OCI-LY1 (cell line): ENCODE results near the gene GABRP.

Experiments
- H2AFZ ChIP-seq: fragments of 200-600 bp; sonication (generic), shearing (Covaris generic); 2 replicates; pipeline ENCODE4 v1.6.0; 2014; ENCODE audit warnings: antibody characterized with exemption, mild to moderate bottlenecking, low read length
- H3F3A ChIP-seq: fragments of 200-600 bp; sonication (generic), shearing (Covaris generic); 2 replicates; pipeline ENCODE4 v1.6.0; 2014; ENCODE audit warnings: mild to moderate bottlenecking, antibody characterized with exemption, low read length, moderate library complexity; ENCODE audit not compliant: insufficient read depth
- H3K27ac ChIP-seq: fragments of 200-600 bp; sonication (generic); 2 replicates; pipeline ENCODE4 v1.5.1; 2014; ENCODE audit warnings: low read length, mixed run types, mild to moderate bottlenecking, low read depth; ENCODE audit not compliant: poor library complexity, severe bottlenecking
- H3K27me3 ChIP-seq: fragments of 200-600 bp; sonication (generic); 2 replicates; pipeline ENCODE4 v1.6.0; 2014; ENCODE audit warnings: antibody characterized with exemption, mild to moderate bottlenecking, low read length, moderate library complexity; ENCODE audit not compliant: insufficient read depth
- H3K36me3 ChIP-seq: fragments of 200-600 bp; sonication (generic); 2 replicates; pipeline ENCODE4 v1.6.1; 2014; ENCODE audit warnings: mild to moderate bottlenecking, antibody characterized with exemption, low read length, moderate library complexity, mixed read lengths; ENCODE audit not compliant: insufficient read depth
- H3K4me1 ChIP-seq: fragments of 200-600 bp; sonication (generic); 2 replicates; pipeline ENCODE4 v1.5.1; 2014; ENCODE audit warnings: mild to moderate bottlenecking, low read length, moderate library complexity; ENCODE audit not compliant: insufficient read depth, severe bottlenecking
- H3K4me2 ChIP-seq: fragments of 200-600 bp; sonication (generic), shearing (Covaris generic); 2 replicates; pipeline ENCODE4 v1.6.1; 2014; ENCODE audit warnings: low read length
- H3K4me3 ChIP-seq: fragments of 200-600 bp; sonication (generic); 2 replicates; pipeline ENCODE4 v1.5.1; 2014; ENCODE audit warnings: low read length, low read depth, mild to moderate bottlenecking, mixed read lengths; ENCODE audit not compliant: poor library complexity, severe bottlenecking
- H3K79me2 ChIP-seq: fragments of 200-600 bp; shearing (Covaris generic); 2 replicates; pipeline ENCODE4 v1.6.1; 2016; ENCODE audit warnings: mixed run types, low read length, mixed read lengths; ENCODE audit not compliant: insufficient read depth
- H3K9ac ChIP-seq: fragments of 200-600 bp; sonication (generic), shearing (Covaris generic); 2 replicates; pipeline ENCODE4 v1.6.1; 2014; ENCODE audit warnings: mild to moderate bottlenecking, low read length, mixed read lengths
- H3K9me2 ChIP-seq: fragments of 200-600 bp; sonication (generic), shearing (Covaris generic); 2 replicates; pipeline ENCODE4 v1.6.1; 2014; ENCODE audit warnings: low read depth, mild to moderate bottlenecking, low read length, mixed read lengths
- H3K9me3 ChIP-seq: fragments of 200-600 bp; shearing (Covaris generic); 2 replicates; pipeline ENCODE4 v1.6.1; 2014; ENCODE audit warnings: low read length, mixed read lengths
- H4K20me1 ChIP-seq: fragments of 200-600 bp; sonication (generic), shearing (Covaris generic); 2 replicates; pipeline ENCODE4 v1.6.0; 2016; ENCODE audit warnings: mild to moderate bottlenecking, low read length; ENCODE audit not compliant: insufficient read depth
- CTCF ChIP-seq: fragments of 200-600 bp; sonication (generic), shearing (Covaris generic); IDR thresholded peaks from 2 replicates; pipeline ENCODE4 v1.5.1; 2017; ENCODE audit warnings: mild to moderate bottlenecking, antibody characterized with exemption, low read length, moderate library complexity, mixed read lengths
- EZH2 ChIP-seq: fragments of 200-600 bp; sonication (generic), shearing (Covaris generic); IDR thresholded peaks from 2 replicates; pipeline ENCODE4 v1.8.0; 2017; ENCODE audit warnings: borderline replicate concordance, mixed run types, mild to moderate bottlenecking, antibody characterized with exemption, low read length, moderate library complexity, mixed read lengths

GABRP gene

GRCh38 chr5:170818232-170818631 is 34.7 kb downstream of the GABRP start:
- H3K27me3 ChIP-seq, result no peaks in the 10 kb centered on the region
- H3K4me2 ChIP-seq, result no peak overlapping the region
- no peaks in the 10 kb centered on the region for H3K4me1 ChIP-seq
- no peak overlapping the region for H3K4me3 ChIP-seq
- H3K27ac ChIP-seq, result no peak overlapping the region
- TF ChIP-seq CTCF (no peak), EZH2 (no peak)
- no peaks in the 10 kb centered on the region for H3K79me2 ChIP-seq
- H3K9ac ChIP-seq, result no peak overlapping the region
- H3K36me3 ChIP-seq, result no peaks in the 10 kb centered on the region
- no peak overlapping the region for H2AFZ ChIP-seq
- H3K9me3 ChIP-seq, result no peaks in the 10 kb centered on the region
- no peaks in the 10 kb centered on the region for H4K20me1 ChIP-seq
- H3K9me2 ChIP-seq, result no peaks in the 10 kb centered on the region
- no peaks in the 10 kb centered on the region for H3F3A ChIP-seq

GRCh38 chr5:170819824-170820223 is 36.3 kb downstream of the GABRP start:
- Histone ChIP-seq H2AFZ (no peak overlapping the region), H3K4me2 (no peak overlapping the region), H3K9ac (no peak overlapping the region), H3K4me1 (no peaks in the 10 kb centered on the region), H3K27ac (no peak overlapping the region), H4K20me1 (no peaks in the 10 kb centered on the region), H3K9me3 (no peaks in the 10 kb centered on the region), H3K4me3 (no peak overlapping the region), H3K9me2 (no peaks in the 10 kb centered on the region), H3K36me3 (no peaks in the 10 kb centered on the region), H3F3A (no peaks in the 10 kb centered on the region), H3K79me2 (no peaks in the 10 kb centered on the region), H3K27me3 (no peaks in the 10 kb centered on the region)
- TF ChIP-seq CTCF (no peak), EZH2 (no peak)

GRCh38 chr5:170821257-170821800 is 37.8 kb downstream of the GABRP start:
- no peak overlapping the region for H3K9ac ChIP-seq
- H3K4me1 ChIP-seq, result no peaks in the 10 kb centered on the region
- H2AFZ ChIP-seq, result no peak overlapping the region
- no peaks in the 10 kb centered on the region for H3K9me2 ChIP-seq
- H3K27ac ChIP-seq, result no peak overlapping the region
- TF ChIP-seq EZH2 (no peak), CTCF (no peak)
- no peaks in the 10 kb centered on the region for H3K79me2 ChIP-seq
- no peaks in the 10 kb centered on the region for H3F3A ChIP-seq
- H3K36me3 ChIP-seq, result no peaks in the 10 kb centered on the region
- no peak overlapping the region for H3K4me3 ChIP-seq
- H3K9me3 ChIP-seq, result no peaks in the 10 kb centered on the region
- H3K27me3 ChIP-seq, result no peaks in the 10 kb centered on the region; the same call in 1 of the 2 replicates
- no peaks in the 10 kb centered on the region for H4K20me1 ChIP-seq
- H3K4me2 ChIP-seq, result no peak overlapping the region
